Adrenal gland (tissue), 12 donors: ENCODE results near the gene SHTN1. TPM values are rescaled to one million over a fixed set of nuclear protein-coding genes. Genes with fewer than 3 reads are reported as not detected.

Experiments used
- DNase-seq, 7 donors: peaks; one replicate each; pipeline ENCODE4 v3.0.0-alpha.2; 2019 to 2020
- H3K27ac ChIP-seq, 5 donors: fragments of 200-600 bp; sonication (generic) in 4 of 5; 1 replicate in 3 of 5; 2 replicates in 2 of 5; pipeline versions ENCODE4 v1.5.1 to v1.8.0; 2016 to 2020; ENCODE audit warnings: mild to moderate bottlenecking in 1 of 5
- H3K27me3 ChIP-seq: fragments of 200-600 bp; 2 replicates; pipeline ENCODE4 v1.8.0; 2021
- H3K36me3 ChIP-seq, 2 donors: fragments of 200-600 bp; replicated peaks in 1 of 2; 1 replicate in 1 of 2; 2 replicates in 1 of 2; pipeline versions ENCODE4 v1.5.1 to v1.8.0; 2018 to 2022
- H3K4me1 ChIP-seq, 2 donors: fragments of 200-600 bp; replicated peaks in 1 of 2; 1 replicate in 1 of 2; 2 replicates in 1 of 2; pipeline versions ENCODE4 v1.5.1 to v1.8.0; 2018 to 2021
- H3K4me3 ChIP-seq, 4 donors: fragments of 200-600 bp; sonication (generic) in 3 of 4; one replicate each; pipeline ENCODE4 v1.5.1; 2016 to 2018
- H3K9me3 ChIP-seq, 3 donors: fragments of 200-600 bp; sonication (generic) in 1 of 3; replicated peaks in 1 of 3; 1 replicate in 2 of 3; 2 replicates in 1 of 3; pipeline versions ENCODE4 v1.5.1 to v1.8.0; 2016 to 2021
- CTCF ChIP-seq, 6 experiments: fragments of 450-650 bp in 4 of 6; fragments of 200-600 bp in 2 of 6; sonication (generic) in 1 of 6; IDR thresholded peaks; 1 replicate in 5 of 6; 2 replicates in 1 of 6; pipeline versions ENCODE4 v1.5.1 to v1.8.0; 2016 to 2021; ENCODE audit warnings: antibody characterized with exemption in 6 of 6, mild to moderate bottlenecking in 2 of 6, moderate library complexity in 1 of 6
- POLR2A ChIP-seq, 2 donors: fragments of 450-650 bp; IDR thresholded peaks; one replicate each; pipeline ENCODE4 v1.6.1; 2017; ENCODE audit warnings: antibody characterized with exemption in 2 of 2, mild to moderate bottlenecking in 2 of 2, moderate library complexity in 1 of 2
- WGBS, 4 donors: extraction: QIAGEN DNeasy Blood & Tissue Kit in 2 of 4; methylation state at CpG; one replicate each; pipeline versions ENCODE4 v1.1.5 to v1.1.7; 2013 to 2017; 5-methylcytosine and 5-hydroxymethylcytosine counted together
- intact Hi-C, 2 donors: fragments of 100-400 bp; cut with DNase I; formaldehyde crosslinking; loops; one replicate each; pipeline versions ENCODE4 v1.14.1 to v1.15.0; 2022 to 2023
- polyA plus RNA-seq, 3 donors: library from polyadenylated mRNA; stranded (reverse); fragments of 200-250 nt in 2 of 3; fragments of 350-450 nt in 1 of 3; fragmentation: Illumina TruSeq in 1 of 3; extraction: RNeasy Lipid Tissue Mini Kit (QIAGEN cat#74804) in 1 of 3; gene quantifications; one replicate each; pipeline ENCODE4 v1.2.3, GENCODE V29; 2013 to 2014
- total RNA-seq, 9 donors: library from RNA; depleted of rRNA in 4 of 9; stranded (reverse); fragments of >200 nt in 4 of 9; fragments of 120-200 nt in 1 of 9; fragmentation: NEBNext Ultra II Directional in 1 of 9; extraction: Animal tissue kit (Norgen Biotek cat#: 25700) in 1 of 9; gene quantifications; one replicate each; pipeline versions ENCODE4 v1.1.0 to v1.2.4, GENCODE V29; 2013 to 2023
- donor health status: healthy with polysubstance abuse.
- donor health status: Bipolar disorder and iron deficiency.
- donor health status: DM: yes; HTN: yes; CAD: no.
- donor health status: DM: no; HTN: no; CAD: no.
- donor health status: DM: no; HTN: no; CAD: no.
- donor health status: DM: yes; HTN: yes; CAD: no.

Gene SHTN1
- total and polyA plus RNA-seq, 12 donors, result 8.8 to 30.3 (median 18.5) TPM

GRCh38 chr10:117004227-117005025 lies 561 bp downstream of the SHTN1 start:
- 2 to 15% (median 4%) methylated on average over 15 to 47 of the region's 47 CpGs for WGBS, 4 donors
- H3K4me1 ChIP-seq, result peaks cover 3 to 9% of the 10 kb centered on the region in 2 donors
- peak overlapping the region; percentile 85 to 93 (median 89) for H3K27ac ChIP-seq
- DNase-seq, result peak; percentile 51 to 79 (median 70)
- H3K4me3 ChIP-seq, result peak overlapping the region; percentile 37 to 91 (median 81)
- TF ChIP-seq CTCF (IDR thresholded peaks at IDR 0.05) (peak in 2 of 6 experiments; percentile 6 to 7), POLR2A (IDR thresholded peaks at IDR 0.05) (peak in 1 of 2 donors; percentile 66)
- H3K9me3 ChIP-seq, result no peaks in the 10 kb centered on the region
- no peaks in the 10 kb centered on the region for H3K27me3 ChIP-seq
- no peaks in the 10 kb centered on the region for H3K36me3 ChIP-seq
- intact Hi-C loops, result no loop called here

GRCh38 chr10:117003336-117003735 lies 1.7 kb downstream of the SHTN1 start:
- no peak overlapping the region for H3K4me3 ChIP-seq
- H3K4me1 ChIP-seq, result peaks cover 3 to 9% of the 10 kb centered on the region in 2 donors
- no peaks in the 10 kb centered on the region for H3K36me3 ChIP-seq
- no peak overlapping the region for H3K27ac ChIP-seq
- intact Hi-C loops, result no loop called here
- no peaks in the 10 kb centered on the region for H3K27me3 ChIP-seq
- no peaks in the 10 kb centered on the region for H3K9me3 ChIP-seq
- TF ChIP-seq CTCF (IDR thresholded peaks at IDR 0.05), result no peak
- TF ChIP-seq POLR2A (IDR thresholded peaks at IDR 0.05), result no peak
- DNase-seq, result no peak
- 86 to 91% (median 90%) methylated on average over 6 of the region's 6 CpGs for WGBS, 4 donors

GRCh38 chr10:117002206-117002605 lies 2.8 kb downstream of the SHTN1 start:
- no peak for DNase-seq
- no peak overlapping the region for H3K4me3 ChIP-seq
- H3K27me3 ChIP-seq, result no peaks in the 10 kb centered on the region
- TF ChIP-seq CTCF (IDR thresholded peaks at IDR 0.05), result no peak
- peaks cover 3 to 9% of the 10 kb centered on the region in 2 donors for H3K4me1 ChIP-seq
- intact Hi-C loops, result no loop called here
- H3K9me3 ChIP-seq, result no peaks in the 10 kb centered on the region
- H3K36me3 ChIP-seq, result no peaks in the 10 kb centered on the region
- H3K27ac ChIP-seq, result no peak overlapping the region

GRCh38 chr10:117001144-117001543 lies 3.8 kb downstream of the SHTN1 start:
- no peaks in the 10 kb centered on the region for H3K9me3 ChIP-seq
- intact Hi-C loops, result no loop called here
- 69 to 83% (median 74%) methylated on average over 2 of the region's 2 CpGs for WGBS, 4 donors

More at GRCh38 chr10:117001144-117001543, 3.8 kb downstream of the SHTN1 start:
- Histone ChIP-seq H3K4me3 (no peak overlapping the region), H3K4me1 (peaks cover 3 to 9% of the 10 kb centered on the region in 2 donors), H3K36me3 (no peaks in the 10 kb centered on the region), H3K27me3 (no peaks in the 10 kb centered on the region), H3K27ac (no peak overlapping the region)
- no peak for DNase-seq
- no peak for TF ChIP-seq POLR2A (IDR thresholded peaks at IDR 0.05)
- no peak for TF ChIP-seq CTCF (IDR thresholded peaks at IDR 0.05)
